Liver (tissue), 9 donors: ENCODE results near the gene PIPOX. TPM values are rescaled to one million over a fixed set of nuclear protein-coding genes. Genes with fewer than 3 reads are reported as not detected.

ENCODE experiments used
- DNase-seq: peaks from one replicate; pipeline ENCODE4 v3.0.0-alpha.2; 2017; ENCODE audit warnings: low spot score
- H3K27ac ChIP-seq, 2 donors: one replicate each; pipeline ENCODE4 v1.7.0; 2013; ENCODE audit warnings: inconsistent platforms in 2 of 2, low read length in 2 of 2, control low read depth in 1 of 2, low read depth in 1 of 2, mild to moderate bottlenecking in 1 of 2
- H3K27me3 ChIP-seq, 4 donors: one replicate each; pipeline versions ENCODE4 v1.6.1 to v1.7.0; 2013; ENCODE audit warnings: low read length in 3 of 4, inconsistent platforms in 1 of 4, mild to moderate bottlenecking in 1 of 4, moderate library complexity in 1 of 4; ENCODE audit not compliant: control insufficient read depth in 4 of 4, insufficient read depth in 4 of 4
- H3K36me3 ChIP-seq, 4 donors: one replicate each; pipeline versions ENCODE4 v1.6.1 to v1.7.0; 2013; ENCODE audit warnings: low read length in 3 of 4, mild to moderate bottlenecking in 3 of 4, low read depth in 1 of 4, moderate library complexity in 1 of 4; ENCODE audit not compliant: control insufficient read depth in 4 of 4, insufficient read depth in 3 of 4
- H3K4me1 ChIP-seq, 4 donors: one replicate each; pipeline versions ENCODE4 v1.6.1 to v1.7.0; 2013; ENCODE audit warnings: low read length in 3 of 4, mild to moderate bottlenecking in 3 of 4, moderate library complexity in 1 of 4; ENCODE audit not compliant: control insufficient read depth in 4 of 4, insufficient read depth in 4 of 4
- H3K4me3 ChIP-seq, 3 donors: one replicate each; pipeline versions ENCODE4 v1.6.1 to v1.7.0; 2013; ENCODE audit warnings: low read length in 3 of 3, control low read depth in 1 of 3, low read depth in 1 of 3, mild to moderate bottlenecking in 1 of 3
- H3K9ac ChIP-seq, 2 donors: one replicate each; pipeline ENCODE4 v1.7.0; 2013; ENCODE audit warnings: low read length in 2 of 2, mild to moderate bottlenecking in 2 of 2, moderate library complexity in 2 of 2, control low read depth in 1 of 2, low read depth in 1 of 2
- H3K9me3 ChIP-seq, 4 donors: one replicate each; pipeline versions ENCODE4 v1.6.1 to v1.7.0; 2013; ENCODE audit warnings: low read length in 3 of 4; ENCODE audit not compliant: control insufficient read depth in 4 of 4
- EGR1 ChIP-seq, 2 donors: IDR thresholded peaks; 2 replicates each; pipeline ENCODE4 v1.6.1; 2016 to 2018; ENCODE audit warnings: antibody characterized with exemption in 2 of 2, low read depth in 2 of 2
- FOXA1 ChIP-seq: IDR thresholded peaks from 2 replicates; pipeline ENCODE4 v1.6.1; 2016; ENCODE audit warnings: antibody characterized with exemption
- GABPA ChIP-seq, 2 donors: IDR thresholded peaks in 1 of 2; conservative IDR thresholded peaks in 1 of 2; 2 replicates each; pipeline ENCODE4 v1.6.1; 2016; ENCODE audit warnings: antibody characterized with exemption in 2 of 2, mild to moderate bottlenecking in 1 of 2, moderate library complexity in 1 of 2
- HNF4A ChIP-seq, 2 donors: conservative IDR thresholded peaks; 2 replicates each; pipeline ENCODE4 v1.6.1; 2016; ENCODE audit warnings: antibody characterized with exemption in 2 of 2, mild to moderate bottlenecking in 2 of 2
- HNF4G ChIP-seq: IDR thresholded peaks from 2 replicates; pipeline ENCODE4 v1.6.1; 2016; ENCODE audit warnings: antibody characterized with exemption
- JUND ChIP-seq, 2 donors: IDR thresholded peaks; 2 replicates each; pipeline ENCODE4 v1.6.1; 2016; ENCODE audit warnings: antibody characterized with exemption in 2 of 2
- MAX ChIP-seq: IDR thresholded peaks from 2 replicates; pipeline ENCODE4 v1.6.1; 2016; ENCODE audit warnings: antibody characterized with exemption
- NR2F2 ChIP-seq: IDR thresholded peaks from 2 replicates; pipeline ENCODE4 v1.6.1; 2016; ENCODE audit warnings: antibody characterized with exemption
- RAD21 ChIP-seq, 2 donors: IDR thresholded peaks; 2 replicates each; pipeline ENCODE4 v1.6.1; 2016; ENCODE audit warnings: antibody characterized with exemption in 2 of 2, mild to moderate bottlenecking in 2 of 2
- RXRA ChIP-seq, 2 donors: IDR thresholded peaks; 2 replicates each; pipeline ENCODE4 v1.6.1; 2017 to 2018; ENCODE audit warnings: antibody characterized with exemption in 2 of 2, mild to moderate bottlenecking in 1 of 2
- SP1 ChIP-seq: IDR thresholded peaks from 2 replicates; pipeline ENCODE4 v1.6.1; 2018; ENCODE audit warnings: antibody characterized with exemption, mild to moderate bottlenecking
- YY1 ChIP-seq: IDR thresholded peaks from 2 replicates; pipeline ENCODE4 v1.6.1; 2016; ENCODE audit warnings: antibody characterized with exemption, mild to moderate bottlenecking
- WGBS: extraction: QIAGEN DNeasy Blood & Tissue Kit; methylation state at CpG from one replicate; pipeline ENCODE4 v1.1.7; 2013; 5-methylcytosine and 5-hydroxymethylcytosine counted together
- polyA plus RNA-seq, 2 donors: library from polyadenylated mRNA; stranded (reverse) in 1 of 2; unstranded in 1 of 2; fragments of 200-250 nt in 1 of 2; fragments of >200 nt in 1 of 2; fragmentation: Nextera tagmentation in 1 of 2; extraction: Ambion mirVana in 1 of 2; gene quantifications; one replicate each; pipeline versions ENCODE4 v1.2.1 to v1.2.3, GENCODE V29; 2013 to 2015
- total RNA-seq, 2 donors: library from RNA; depleted of rRNA; stranded (reverse); fragments of >200 nt; gene quantifications; one replicate each; pipeline ENCODE4 v1.2.3, GENCODE V29; 2014
- TF ChIP-seq, protein P1 (sequence below): IDR thresholded peaks from 2 replicates; pipeline ENCODE4 v1.6.1; 2016; ENCODE audit warnings: antibody characterized with exemption
- TF ChIP-seq, protein P2 (sequence below): fragments of 150-350 bp; IDR thresholded peaks from 2 replicates; pipeline ENCODE4 v1.5.1; 2017; ENCODE audit warnings: improper control_type of control experiment, low read depth, low read length; ENCODE audit not compliant: missing input control
- TF ChIP-seq, protein P3 (sequence below): IDR thresholded peaks from 2 replicates; pipeline ENCODE4 v1.6.1; 2016; ENCODE audit warnings: antibody characterized with exemption
- TF ChIP-seq, protein P4 (sequence below): IDR thresholded peaks from 2 replicates; pipeline ENCODE4 v1.6.1; 2016; ENCODE audit warnings: antibody characterized with exemption, mild to moderate bottlenecking
- donor health status: healthy.
- donor health status: healthy.
- donor health status: healthy.
- donor health status: healthy.
- donor health status: healthy.

Gene PIPOX
- total and polyA plus RNA-seq, 4 donors = 19.3 to 227 (median 158) TPM

DNA sequence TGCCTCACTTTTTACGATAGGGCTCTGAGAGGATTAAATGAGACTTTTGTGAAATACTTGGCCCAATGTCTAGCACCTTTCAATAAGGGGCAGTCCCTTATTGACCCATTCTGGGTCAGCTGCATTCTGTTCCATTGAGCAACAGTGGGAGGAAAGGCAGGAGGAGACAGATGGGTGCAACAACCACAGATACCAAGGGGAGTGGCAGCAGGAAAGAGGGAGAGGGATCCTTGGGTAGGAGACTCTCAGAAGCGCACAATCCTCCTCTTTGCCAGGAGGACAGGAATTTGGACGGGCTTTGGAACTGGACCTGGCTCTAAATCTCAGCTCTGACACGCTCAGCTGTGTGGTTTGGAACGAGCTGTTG lies 3.5 kb downstream of the PIPOX start:
- Histone ChIP-seq H3K36me3 (peaks cover 0 to 15% (median 0%) of the 10 kb centered on the region in 4 donors), H3K27ac (peak overlapping the region; percentile 82 to 87), H3K9me3 (no peaks in the 10 kb centered on the region), H3K9ac (peak overlapping the region in 1 of 2 donors; percentile 9), H3K4me1 (peaks cover 12 to 80% (median 65%) of the 10 kb centered on the region in 4 donors), H3K27me3 (no peaks in the 10 kb centered on the region), H3K4me3 (peak overlapping the region; percentile 25 to 55 (median 29))
- TF ChIP-seq, protein P1, sequence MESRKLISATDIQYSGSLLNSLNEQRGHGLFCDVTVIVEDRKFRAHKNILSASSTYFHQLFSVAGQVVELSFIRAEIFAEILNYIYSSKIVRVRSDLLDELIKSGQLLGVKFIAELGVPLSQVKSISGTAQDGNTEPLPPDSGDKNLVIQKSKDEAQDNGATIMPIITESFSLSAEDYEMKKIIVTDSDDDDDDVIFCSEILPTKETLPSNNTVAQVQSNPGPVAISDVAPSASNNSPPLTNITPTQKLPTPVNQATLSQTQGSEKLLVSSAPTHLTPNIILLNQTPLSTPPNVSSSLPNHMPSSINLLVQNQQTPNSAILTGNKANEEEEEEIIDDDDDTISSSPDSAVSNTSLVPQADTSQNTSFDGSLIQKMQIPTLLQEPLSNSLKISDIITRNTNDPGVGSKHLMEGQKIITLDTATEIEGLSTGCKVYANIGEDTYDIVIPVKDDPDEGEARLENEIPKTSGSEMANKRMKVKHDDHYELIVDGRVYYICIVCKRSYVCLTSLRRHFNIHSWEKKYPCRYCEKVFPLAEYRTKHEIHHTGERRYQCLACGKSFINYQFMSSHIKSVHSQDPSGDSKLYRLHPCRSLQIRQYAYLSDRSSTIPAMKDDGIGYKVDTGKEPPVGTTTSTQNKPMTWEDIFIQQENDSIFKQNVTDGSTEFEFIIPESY = no peak
- no peak for TF ChIP-seq GABPA (IDR thresholded peaks at IDR 0.05 in 1 of 2, conservative IDR thresholded peaks at IDR 0.05 in 1 of 2)
- no peak for TF ChIP-seq YY1
- peak in 1 of 2 donors; percentile 49 for TF ChIP-seq RAD21 (IDR thresholded peaks at IDR 0.05)
- TF ChIP-seq FOXA1 = no peak
- TF ChIP-seq, protein P2, sequence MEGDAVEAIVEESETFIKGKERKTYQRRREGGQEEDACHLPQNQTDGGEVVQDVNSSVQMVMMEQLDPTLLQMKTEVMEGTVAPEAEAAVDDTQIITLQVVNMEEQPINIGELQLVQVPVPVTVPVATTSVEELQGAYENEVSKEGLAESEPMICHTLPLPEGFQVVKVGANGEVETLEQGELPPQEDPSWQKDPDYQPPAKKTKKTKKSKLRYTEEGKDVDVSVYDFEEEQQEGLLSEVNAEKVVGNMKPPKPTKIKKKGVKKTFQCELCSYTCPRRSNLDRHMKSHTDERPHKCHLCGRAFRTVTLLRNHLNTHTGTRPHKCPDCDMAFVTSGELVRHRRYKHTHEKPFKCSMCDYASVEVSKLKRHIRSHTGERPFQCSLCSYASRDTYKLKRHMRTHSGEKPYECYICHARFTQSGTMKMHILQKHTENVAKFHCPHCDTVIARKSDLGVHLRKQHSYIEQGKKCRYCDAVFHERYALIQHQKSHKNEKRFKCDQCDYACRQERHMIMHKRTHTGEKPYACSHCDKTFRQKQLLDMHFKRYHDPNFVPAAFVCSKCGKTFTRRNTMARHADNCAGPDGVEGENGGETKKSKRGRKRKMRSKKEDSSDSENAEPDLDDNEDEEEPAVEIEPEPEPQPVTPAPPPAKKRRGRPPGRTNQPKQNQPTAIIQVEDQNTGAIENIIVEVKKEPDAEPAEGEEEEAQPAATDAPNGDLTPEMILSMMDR = no peak
- no peak for TF ChIP-seq HNF4G
- TF ChIP-seq SP1 = peak; percentile 45
- peak; percentile 48 for TF ChIP-seq MAX
- TF ChIP-seq HNF4A (conservative IDR thresholded peaks at IDR 0.05) = peak; percentile 74 to 83
- TF ChIP-seq JUND (IDR thresholded peaks at IDR 0.05) = peak in 1 of 2 donors; percentile 63
- no peak for TF ChIP-seq EGR1 (IDR thresholded peaks at IDR 0.05; ENCODE audit: low read depth in 2 of 2)
- TF ChIP-seq, protein P3, sequence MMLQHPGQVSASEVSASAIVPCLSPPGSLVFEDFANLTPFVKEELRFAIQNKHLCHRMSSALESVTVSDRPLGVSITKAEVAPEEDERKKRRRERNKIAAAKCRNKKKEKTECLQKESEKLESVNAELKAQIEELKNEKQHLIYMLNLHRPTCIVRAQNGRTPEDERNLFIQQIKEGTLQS = no peak
- no peak for TF ChIP-seq NR2F2
- TF ChIP-seq, protein P4, sequence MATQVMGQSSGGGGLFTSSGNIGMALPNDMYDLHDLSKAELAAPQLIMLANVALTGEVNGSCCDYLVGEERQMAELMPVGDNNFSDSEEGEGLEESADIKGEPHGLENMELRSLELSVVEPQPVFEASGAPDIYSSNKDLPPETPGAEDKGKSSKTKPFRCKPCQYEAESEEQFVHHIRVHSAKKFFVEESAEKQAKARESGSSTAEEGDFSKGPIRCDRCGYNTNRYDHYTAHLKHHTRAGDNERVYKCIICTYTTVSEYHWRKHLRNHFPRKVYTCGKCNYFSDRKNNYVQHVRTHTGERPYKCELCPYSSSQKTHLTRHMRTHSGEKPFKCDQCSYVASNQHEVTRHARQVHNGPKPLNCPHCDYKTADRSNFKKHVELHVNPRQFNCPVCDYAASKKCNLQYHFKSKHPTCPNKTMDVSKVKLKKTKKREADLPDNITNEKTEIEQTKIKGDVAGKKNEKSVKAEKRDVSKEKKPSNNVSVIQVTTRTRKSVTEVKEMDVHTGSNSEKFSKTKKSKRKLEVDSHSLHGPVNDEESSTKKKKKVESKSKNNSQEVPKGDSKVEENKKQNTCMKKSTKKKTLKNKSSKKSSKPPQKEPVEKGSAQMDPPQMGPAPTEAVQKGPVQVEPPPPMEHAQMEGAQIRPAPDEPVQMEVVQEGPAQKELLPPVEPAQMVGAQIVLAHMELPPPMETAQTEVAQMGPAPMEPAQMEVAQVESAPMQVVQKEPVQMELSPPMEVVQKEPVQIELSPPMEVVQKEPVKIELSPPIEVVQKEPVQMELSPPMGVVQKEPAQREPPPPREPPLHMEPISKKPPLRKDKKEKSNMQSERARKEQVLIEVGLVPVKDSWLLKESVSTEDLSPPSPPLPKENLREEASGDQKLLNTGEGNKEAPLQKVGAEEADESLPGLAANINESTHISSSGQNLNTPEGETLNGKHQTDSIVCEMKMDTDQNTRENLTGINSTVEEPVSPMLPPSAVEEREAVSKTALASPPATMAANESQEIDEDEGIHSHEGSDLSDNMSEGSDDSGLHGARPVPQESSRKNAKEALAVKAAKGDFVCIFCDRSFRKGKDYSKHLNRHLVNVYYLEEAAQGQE = no peak
- TF ChIP-seq RXRA (IDR thresholded peaks at IDR 0.05) = peak; percentile 62 to 85
- no peak for DNase-seq
- WGBS = 36% methylated on average over 5 of the region's 5 CpGs
